Ascending aorta (tissue), 2 donors: ENCODE measurements around the gene BHLHE23. TPM values are rescaled to one million over a fixed set of nuclear protein-coding genes. Genes with fewer than 3 reads are reported as not detected.

Experiments used
- DNase-seq, 2 donors: peaks; one replicate each; pipeline ENCODE4 v3.0.0-alpha.2; 2019; ENCODE audit warnings: low spot score in 2 of 2
- H3K27ac ChIP-seq, 2 donors: fragments of 200-600 bp; sonication (generic); one replicate each; pipeline ENCODE4 v1.5.1; 2016 to 2017; ENCODE audit warnings: mild to moderate bottlenecking in 1 of 2
- H3K27me3 ChIP-seq: fragments of 200-600 bp; sonication (generic); one replicate; pipeline ENCODE4 v1.5.1; 2017
- H3K36me3 ChIP-seq, 2 donors: fragments of 200-600 bp; sonication (generic); one replicate each; pipeline ENCODE4 v1.5.1; 2016
- H3K4me1 ChIP-seq, 2 donors: fragments of 200-600 bp; sonication (generic); one replicate each; pipeline ENCODE4 v1.5.1; 2016 to 2017; ENCODE audit warnings: mild to moderate bottlenecking in 1 of 2
- H3K4me3 ChIP-seq, 2 donors: fragments of 200-600 bp; sonication (generic); one replicate each; pipeline ENCODE4 v1.5.1; 2016 to 2017; ENCODE audit warnings: mild to moderate bottlenecking in 1 of 2
- H3K9me3 ChIP-seq, 2 donors: fragments of 200-600 bp; sonication (generic); one replicate each; pipeline ENCODE4 v1.5.1; 2016
- intact Hi-C: fragments of 100-400 bp; cut with DNase I; formaldehyde crosslinking; loops from one replicate; pipeline ENCODE4 v1.15.1; 2023
- total RNA-seq: library from RNA; depleted of rRNA; stranded (reverse); fragments of >200 nt; gene quantifications from one replicate; pipeline ENCODE4 v1.1.0, GENCODE V29; 2016
- TF ChIP-seq, protein P1 (sequence below), 3 experiments: fragments of 200-600 bp in 2 of 3; fragments of 450-650 bp in 1 of 3; sonication (generic) in 2 of 3; IDR thresholded peaks; one replicate each; pipeline ENCODE4 v1.5.1; 2016 to 2019; ENCODE audit warnings: antibody characterized with exemption in 3 of 3, mild to moderate bottlenecking in 1 of 3, moderate library complexity in 1 of 3

BHLHE23 gene
- total RNA-seq, 1 donor from 2014 or later = not detected

DNA sequence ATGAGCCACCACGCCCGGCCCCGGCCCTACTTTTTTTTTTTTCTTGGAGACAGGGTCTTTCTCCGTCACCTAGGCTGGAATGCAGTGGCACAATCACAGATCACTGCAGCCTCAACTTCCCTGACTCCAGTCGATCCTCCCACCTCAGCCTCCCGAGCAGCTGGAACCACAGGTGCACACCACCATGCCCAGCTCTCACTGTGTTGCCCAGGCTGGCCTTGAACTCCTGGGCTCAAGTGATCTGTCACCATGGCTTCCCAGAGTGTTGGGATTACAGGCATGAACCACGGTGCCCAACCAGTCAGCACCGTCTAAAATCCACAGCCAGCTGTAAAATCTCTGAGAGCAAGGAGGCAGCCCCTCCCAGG lies 36.8 kb downstream of the BHLHE23 start:
- Histone ChIP-seq H3K9me3 (no peaks in the 10 kb centered on the region), H3K27me3 (no peaks in the 10 kb centered on the region), H3K36me3 (no peaks in the 10 kb centered on the region), H3K27ac (no peak overlapping the region), H3K4me3 (no peak overlapping the region), H3K4me1 (peaks cover 0 to 2% of the 10 kb centered on the region in 2 donors)
- TF ChIP-seq, protein P1, sequence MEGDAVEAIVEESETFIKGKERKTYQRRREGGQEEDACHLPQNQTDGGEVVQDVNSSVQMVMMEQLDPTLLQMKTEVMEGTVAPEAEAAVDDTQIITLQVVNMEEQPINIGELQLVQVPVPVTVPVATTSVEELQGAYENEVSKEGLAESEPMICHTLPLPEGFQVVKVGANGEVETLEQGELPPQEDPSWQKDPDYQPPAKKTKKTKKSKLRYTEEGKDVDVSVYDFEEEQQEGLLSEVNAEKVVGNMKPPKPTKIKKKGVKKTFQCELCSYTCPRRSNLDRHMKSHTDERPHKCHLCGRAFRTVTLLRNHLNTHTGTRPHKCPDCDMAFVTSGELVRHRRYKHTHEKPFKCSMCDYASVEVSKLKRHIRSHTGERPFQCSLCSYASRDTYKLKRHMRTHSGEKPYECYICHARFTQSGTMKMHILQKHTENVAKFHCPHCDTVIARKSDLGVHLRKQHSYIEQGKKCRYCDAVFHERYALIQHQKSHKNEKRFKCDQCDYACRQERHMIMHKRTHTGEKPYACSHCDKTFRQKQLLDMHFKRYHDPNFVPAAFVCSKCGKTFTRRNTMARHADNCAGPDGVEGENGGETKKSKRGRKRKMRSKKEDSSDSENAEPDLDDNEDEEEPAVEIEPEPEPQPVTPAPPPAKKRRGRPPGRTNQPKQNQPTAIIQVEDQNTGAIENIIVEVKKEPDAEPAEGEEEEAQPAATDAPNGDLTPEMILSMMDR (IDR thresholded peaks at IDR 0.05) = no peak
- intact Hi-C loops = no loop called here
- DNase-seq = no peak

DNA sequence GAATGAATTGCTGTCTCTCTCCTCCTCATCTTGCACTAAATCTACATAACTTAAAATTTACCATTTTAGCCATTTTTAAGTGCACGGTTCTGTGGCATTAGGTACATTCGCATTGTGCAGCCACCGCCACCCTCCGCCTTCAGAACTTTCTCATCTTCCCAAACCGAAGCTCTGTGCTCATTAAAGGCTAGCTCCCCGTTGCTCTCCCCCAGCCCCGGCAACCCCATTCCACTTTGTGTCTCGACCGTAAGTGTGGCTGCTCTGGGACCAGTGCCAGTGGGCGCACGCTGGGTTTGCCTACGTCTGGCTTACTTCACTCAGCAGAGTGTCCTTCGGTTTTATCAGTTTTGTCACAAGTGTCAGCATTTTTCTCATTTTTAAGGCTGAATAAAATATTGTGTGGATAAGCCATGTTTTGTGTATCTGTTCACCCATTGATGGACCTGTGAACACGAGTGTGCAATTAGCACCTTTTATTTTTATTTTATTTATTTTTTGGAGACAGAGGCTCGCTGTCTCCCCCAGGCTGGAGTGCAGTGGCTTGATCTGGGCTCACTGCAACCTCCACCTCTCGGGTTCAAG lies 37.5 kb downstream of the BHLHE23 start:
- intact Hi-C loops = no loop called here
- peaks cover 0 to 4% of the 10 kb centered on the region in 2 donors for H3K36me3 ChIP-seq
- DNase-seq = no peak
- H3K27ac ChIP-seq = no peak overlapping the region
- TF ChIP-seq, protein P1 (IDR thresholded peaks at IDR 0.05) = no peak
- H3K4me1 ChIP-seq = peaks cover 0 to 2% of the 10 kb centered on the region in 2 donors
- H3K4me3 ChIP-seq = no peak overlapping the region
- H3K9me3 ChIP-seq = no peaks in the 10 kb centered on the region
- no peaks in the 10 kb centered on the region for H3K27me3 ChIP-seq

DNA sequence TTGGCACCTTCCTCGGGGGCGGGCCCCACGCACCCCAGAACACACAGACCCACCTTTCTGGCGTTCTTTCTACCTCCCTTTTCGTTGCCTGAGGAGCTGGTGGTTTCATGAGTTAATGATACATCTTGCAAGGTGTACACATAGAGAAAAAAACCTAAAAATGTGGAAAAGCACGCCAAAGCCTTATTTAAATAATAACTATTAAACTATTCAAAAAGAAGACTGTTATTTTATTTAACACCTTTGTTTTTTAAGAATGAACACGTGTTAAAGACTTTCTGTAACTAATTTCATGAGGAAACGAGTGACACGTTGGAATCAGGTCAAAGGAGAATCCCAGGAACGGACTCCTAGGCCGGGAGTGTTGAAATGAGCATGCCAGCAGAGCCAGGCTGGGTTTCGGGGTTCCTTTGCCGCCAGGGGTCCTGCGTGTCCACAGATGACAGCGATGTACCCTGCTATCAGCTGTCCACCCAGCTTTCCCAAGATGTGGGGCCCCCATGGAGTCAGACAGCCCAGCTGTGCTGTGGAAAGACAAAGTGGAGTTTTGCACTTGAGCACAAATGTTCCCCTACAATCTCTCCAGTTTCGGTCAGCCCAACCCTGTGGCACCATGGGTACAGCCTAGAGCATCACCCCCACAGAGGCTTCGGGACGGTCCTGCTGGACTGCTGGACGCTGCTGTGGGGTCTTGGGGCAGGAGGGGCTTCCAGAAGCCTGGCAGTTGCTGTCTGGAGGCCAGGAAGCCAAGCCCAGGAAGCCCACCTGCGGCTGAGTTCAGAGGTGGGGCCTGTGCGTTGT lies 38.2 kb downstream of the BHLHE23 start:
- peaks cover 0 to 2% of the 10 kb centered on the region in 2 donors for H3K4me1 ChIP-seq

DNA sequence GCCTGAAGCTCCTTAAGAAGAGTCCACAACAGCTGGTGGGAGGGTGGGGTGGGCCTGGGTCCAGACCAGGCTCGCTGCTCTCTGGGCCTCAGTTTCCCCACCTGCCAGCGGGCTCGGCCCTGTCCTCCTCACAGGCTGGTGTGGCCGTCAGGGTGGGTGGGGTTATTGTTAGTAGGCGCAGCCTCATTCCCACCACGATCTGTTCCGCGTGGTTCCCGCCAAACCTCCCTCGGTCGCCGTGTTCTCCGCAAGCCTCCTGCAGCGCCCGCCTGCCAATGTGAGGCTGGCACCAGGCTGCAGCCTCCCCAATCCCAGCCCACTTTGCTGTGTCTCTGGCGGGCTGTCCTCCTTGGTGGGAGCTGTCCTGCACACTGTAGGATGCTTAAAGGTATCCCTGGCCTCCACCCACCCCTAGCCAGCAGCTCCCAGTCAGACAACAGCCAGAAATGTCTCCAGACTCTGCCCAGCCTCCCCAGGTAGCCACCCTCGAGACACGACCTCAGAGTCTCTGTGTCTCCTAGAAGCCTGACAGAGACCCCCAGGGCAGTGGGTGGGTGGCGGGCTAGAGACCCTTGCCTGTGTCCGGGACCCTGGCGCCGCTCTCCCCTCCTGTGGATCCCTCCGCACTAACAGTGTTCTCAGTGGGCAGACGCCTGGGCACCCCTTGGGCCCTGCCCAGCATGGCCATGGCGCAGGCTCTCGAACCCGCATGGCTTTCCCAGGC lies 39.0 kb downstream of the BHLHE23 start:
- Histone ChIP-seq H3K4me3 (no peak overlapping the region), H3K9me3 (no peaks in the 10 kb centered on the region), H3K27ac (no peak overlapping the region), H3K36me3 (peaks cover 3 to 11% of the 10 kb centered on the region in 2 donors), H3K27me3 (no peaks in the 10 kb centered on the region), H3K4me1 (peaks cover 0 to 2% of the 10 kb centered on the region in 2 donors)
- TF ChIP-seq, protein P1 (IDR thresholded peaks at IDR 0.05) = no peak
- no peak for DNase-seq
- intact Hi-C loops = no loop called here

More for the DNA sequence above, 38.2 kb downstream of the BHLHE23 start:
- H3K36me3 ChIP-seq = peaks cover 0 to 11% of the 10 kb centered on the region in 2 donors
- no peaks in the 10 kb centered on the region for H3K9me3 ChIP-seq
- no peak for DNase-seq
- H3K27ac ChIP-seq = no peak overlapping the region
- TF ChIP-seq, protein P1 (IDR thresholded peaks at IDR 0.05) = no peak
- H3K27me3 ChIP-seq = no peaks in the 10 kb centered on the region
- no peak overlapping the region for H3K4me3 ChIP-seq
- intact Hi-C loops = no loop called here

DNA sequence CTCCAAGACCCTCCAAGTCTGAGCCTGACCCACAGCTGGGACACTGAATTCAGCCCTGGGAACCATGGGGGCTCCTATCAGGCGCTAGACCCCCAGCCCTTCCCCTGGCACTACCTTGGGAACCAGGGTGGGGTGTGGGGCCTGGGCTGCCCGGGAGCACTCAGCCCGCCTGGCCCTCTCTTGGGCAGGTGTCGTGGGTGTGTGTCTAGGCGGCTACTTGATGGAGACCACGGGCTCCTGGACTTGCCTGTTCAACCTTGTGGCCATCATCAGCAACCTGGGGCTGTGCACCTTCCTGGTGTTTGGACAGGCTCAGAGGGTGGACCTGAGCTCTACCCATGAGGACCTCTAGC lies 39.6 kb downstream of the BHLHE23 start:
- TF ChIP-seq, protein P1 (IDR thresholded peaks at IDR 0.05) = no peak
- Histone ChIP-seq H3K9me3 (no peaks in the 10 kb centered on the region), H3K36me3 (peaks cover 6 to 11% of the 10 kb centered on the region in 2 donors), H3K27ac (no peak overlapping the region), H3K4me1 (no peaks in the 10 kb centered on the region), H3K27me3 (no peaks in the 10 kb centered on the region), H3K4me3 (no peak overlapping the region)
- no peak for DNase-seq
- intact Hi-C loops = no loop called here
